ENCODE measurements around the gene CCHCR1. TPM values are rescaled to one million over a fixed set of nuclear protein-coding genes. Genes with fewer than 3 reads are reported as not detected.

The CCHCR1 gene
- total and polyA plus RNA-seq, 9 of the 15 experiments (the other 6 are each of a cell fraction or from before 2014, with no cell fraction given) = 1.2 to 47.3 (median 32.0) TPM

GRCh38 chr6:31158140-31158862, 699 bp upstream of the CCHCR1 start, which contains the start of gene TCF19 (continued):
- TF ChIP-seq PBX2 (CRISPR knock-in tag; IDR thresholded peaks at IDR 0.05; ENCODE audit: low read depth) = no peak; the same call in 1 of the 2 replicates
- TF ChIP-seq PBX2 (tag; conservative IDR thresholded peaks at IDR 0.05; ENCODE audit: low read depth) = no peak
- TF ChIP-seq MBD2 (IDR thresholded peaks at IDR 0.05; ENCODE audit: borderline replicate concordance, low read depth) = peak; percentile 99
- 0 out of 2 replicates have a peak, but pooled peaks have one; percentile 63 for TF ChIP-seq BCOR (IDR thresholded peaks at IDR 0.05)
- no peak for TF ChIP-seq KAT8 (IDR thresholded peaks at IDR 0.05; ENCODE audit: low read depth)
- no peak for TF ChIP-seq USF1 (CRISPR knock-in tag; IDR thresholded peaks at IDR 0.05)
- TF ChIP-seq KLF16 (IDR thresholded peaks at IDR 0.05) = no peak
- TF ChIP-seq SMAD3 (CRISPR knock-in tag; conservative IDR thresholded peaks at IDR 0.05) = no peak
- no peak for TF ChIP-seq ZBED1 (IDR thresholded peaks at IDR 0.05)
- no peak for TF ChIP-seq CEBPB (tag; IDR thresholded peaks at IDR 0.05)
- no peak for TF ChIP-seq CHD7 (IDR thresholded peaks at IDR 0.05; ENCODE audit: low read depth, low read length)
- TF ChIP-seq XRCC3 (IDR thresholded peaks at IDR 0.05) = no peak
- TF ChIP-seq HDAC2 (IDR thresholded peaks at IDR 0.05) = peak; percentile 81
- TF ChIP-seq ATF7 (IDR thresholded peaks at IDR 0.05) = peak; percentile 88
- TF ChIP-seq SMC3 (conservative IDR thresholded peaks at IDR 0.05; ENCODE audit: insufficient read depth, low read depth, low read length) = no peak
